GM12801 (cell line): ENCODE results near the gene PCCB.

Experiments used
- CTCF ChIP-seq: IDR thresholded peaks from one replicate; pipeline ENCODE4 v1.5.1; 2011; ENCODE audit warnings: control low read depth; ENCODE audit not compliant: insufficient read length; ENCODE audit errors: extremely low read depth

Gene PCCB

GRCh38 chr3:136249593-136249992, 547 bp upstream of the PCCB start:
- TF ChIP-seq CTCF = no peak

- TF ChIP-seq CTCF = no peak
These were observed 842 bp downstream of the PCCB start for GRCh38 chr3:136250903-136251460.

DNA sequence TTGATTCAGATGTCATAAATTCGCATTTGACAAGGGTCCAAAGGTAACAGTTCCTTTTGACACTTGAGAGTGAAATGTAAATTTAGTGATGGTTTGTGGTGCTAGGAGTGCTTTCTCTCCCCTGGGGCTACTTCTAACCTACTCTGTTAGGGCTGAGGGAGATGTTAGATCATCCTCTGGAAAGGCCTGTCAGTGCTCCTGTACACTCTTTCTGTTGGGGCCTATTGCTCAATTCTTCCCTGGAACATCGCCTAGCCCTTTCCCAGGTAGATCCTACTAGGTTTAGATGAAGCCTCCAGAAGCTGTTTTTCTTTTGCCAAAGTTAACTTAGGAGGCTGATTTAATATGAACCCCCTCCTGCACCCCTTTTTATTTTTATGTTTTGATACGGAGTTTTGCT, 1.4 kb downstream of the PCCB start:
- TF ChIP-seq CTCF = no peak

- no peak for TF ChIP-seq CTCF
These were observed 5.7 kb downstream of the PCCB start for GRCh38 chr3:136255672-136256406.

- TF ChIP-seq CTCF = no peak
These were observed 8.1 kb downstream of the PCCB start for GRCh38 chr3:136258199-136258598.

DNA sequence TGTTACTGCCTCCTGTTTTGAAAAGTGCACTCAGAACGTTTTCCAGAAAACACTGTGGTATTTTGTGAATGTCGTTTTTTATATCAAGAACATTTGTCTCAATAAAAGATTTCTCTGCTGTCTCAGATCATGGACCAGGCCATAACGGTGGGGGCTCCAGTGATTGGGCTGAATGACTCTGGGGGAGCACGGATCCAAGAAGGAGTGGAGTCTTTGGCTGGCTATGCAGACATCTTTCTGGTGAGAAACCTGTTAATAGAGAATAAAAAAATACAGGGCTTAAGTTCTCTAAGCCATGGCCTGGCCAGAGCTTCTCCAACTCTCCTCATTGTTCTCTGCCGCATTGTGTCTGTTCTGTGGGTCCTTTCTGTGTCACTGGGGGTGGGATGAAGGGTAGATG, 11.7 kb downstream of the PCCB start:
- TF ChIP-seq CTCF = no peak

DNA sequence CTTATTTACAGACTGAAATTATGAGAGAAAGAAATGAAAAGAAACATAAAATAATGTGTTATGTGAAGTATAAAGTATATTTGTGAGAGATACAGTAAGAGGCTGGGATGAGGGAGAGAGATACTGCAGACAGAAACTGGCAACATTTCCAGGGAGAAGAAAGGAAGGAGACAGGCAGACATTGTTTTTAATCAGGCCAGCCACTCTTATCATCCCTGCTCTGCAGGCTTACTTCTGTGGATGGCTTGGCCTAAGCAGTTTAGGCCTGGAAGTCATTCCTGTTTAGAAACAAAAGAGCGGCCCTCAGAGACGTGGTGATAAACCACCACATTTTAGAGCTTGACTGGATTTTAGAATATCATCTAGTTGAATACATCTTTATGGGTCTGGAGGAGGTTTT, 12.4 kb downstream of the PCCB start:
- TF ChIP-seq CTCF = no peak
